HG03558 (cell line): ENCODE measurements around the gene RGS14.

Experiments used
- ATAC-seq: cut with Tn5 transposase; IDR thresholded peaks from one replicate; pipeline ENCODE4 v1.9.1; 2021; ENCODE audit warnings: moderate number of reproducible peaks; ENCODE audit not compliant: unreplicated experiment; ENCODE audit errors: extremely low read depth

The RGS14 gene, protein sequence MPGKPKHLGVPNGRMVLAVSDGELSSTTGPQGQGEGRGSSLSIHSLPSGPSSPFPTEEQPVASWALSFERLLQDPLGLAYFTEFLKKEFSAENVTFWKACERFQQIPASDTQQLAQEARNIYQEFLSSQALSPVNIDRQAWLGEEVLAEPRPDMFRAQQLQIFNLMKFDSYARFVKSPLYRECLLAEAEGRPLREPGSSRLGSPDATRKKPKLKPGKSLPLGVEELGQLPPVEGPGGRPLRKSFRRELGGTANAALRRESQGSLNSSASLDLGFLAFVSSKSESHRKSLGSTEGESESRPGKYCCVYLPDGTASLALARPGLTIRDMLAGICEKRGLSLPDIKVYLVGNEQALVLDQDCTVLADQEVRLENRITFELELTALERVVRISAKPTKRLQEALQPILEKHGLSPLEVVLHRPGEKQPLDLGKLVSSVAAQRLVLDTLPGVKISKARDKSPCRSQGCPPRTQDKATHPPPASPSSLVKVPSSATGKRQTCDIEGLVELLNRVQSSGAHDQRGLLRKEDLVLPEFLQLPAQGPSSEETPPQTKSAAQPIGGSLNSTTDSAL

DNA sequence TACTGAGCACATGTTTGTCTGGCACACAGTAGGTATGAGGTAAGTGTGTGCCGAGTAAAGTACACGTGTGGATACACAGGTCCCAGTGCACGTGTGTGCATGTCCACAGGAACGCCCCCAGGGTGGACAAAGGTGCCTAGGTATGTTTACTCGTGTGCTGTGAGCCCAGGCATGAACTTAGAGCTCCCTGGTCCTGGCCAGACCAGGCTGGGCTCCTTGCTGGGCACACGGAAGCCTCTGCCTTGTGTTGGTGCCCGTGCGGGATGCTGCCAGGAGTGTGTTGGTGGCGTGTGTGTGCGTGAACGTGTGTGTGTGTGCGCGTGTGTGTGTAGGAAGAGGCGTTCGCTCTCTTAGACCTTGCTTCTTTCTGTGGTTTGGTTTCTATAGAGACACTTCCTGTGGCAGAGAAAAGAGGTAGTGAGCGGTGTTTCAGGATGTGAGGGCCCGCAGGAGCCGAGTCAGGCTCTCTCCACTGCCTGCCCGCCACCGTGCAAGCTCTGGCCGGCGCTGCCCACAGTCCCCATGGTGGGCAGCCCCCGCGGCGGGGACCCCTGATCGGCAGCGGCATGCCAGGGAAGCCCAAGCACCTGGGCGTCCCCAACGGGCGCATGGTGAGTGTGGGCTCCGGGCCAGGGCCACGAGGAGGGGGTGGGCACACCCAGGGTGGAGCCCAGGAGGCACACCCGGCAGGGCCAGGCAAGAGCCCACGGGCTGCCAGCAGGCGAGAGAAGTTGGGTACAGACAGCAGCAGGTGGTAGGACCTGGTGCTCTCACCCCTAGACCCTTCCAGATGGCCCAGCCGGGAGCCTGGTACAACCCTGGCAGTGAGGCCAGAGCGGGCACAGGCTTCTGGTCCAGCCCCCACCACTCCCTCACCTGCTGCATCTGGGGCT is at the start of gene RGS14:
RGS14 (plus strand) TSS at position 466 of the 893 bp plus-strand sequence; CDS start at position 567, 101 bp downstream.
- peak; percentile 81 for ATAC-seq

DNA sequence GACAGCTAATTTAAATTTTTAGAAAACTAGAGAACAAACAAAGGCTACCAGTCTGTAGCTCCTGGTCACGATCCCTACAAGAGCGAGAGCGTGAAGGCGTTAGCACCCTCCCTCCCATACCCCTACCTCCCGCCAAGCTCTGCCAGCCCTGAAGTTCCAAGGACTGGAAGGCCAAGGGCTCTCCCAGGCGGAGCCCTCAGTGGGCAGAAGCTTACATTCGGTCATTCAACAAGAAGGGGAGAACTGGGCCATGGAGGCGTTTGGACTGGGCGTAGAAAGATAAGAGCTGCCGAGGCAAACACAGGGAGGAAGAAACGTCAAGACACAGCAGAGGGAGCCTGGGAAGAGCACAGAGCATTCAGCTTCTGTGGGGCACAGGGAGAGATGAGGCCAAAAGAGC is 49.0 kb upstream of the RGS14 start:
- no peak for ATAC-seq

DNA sequence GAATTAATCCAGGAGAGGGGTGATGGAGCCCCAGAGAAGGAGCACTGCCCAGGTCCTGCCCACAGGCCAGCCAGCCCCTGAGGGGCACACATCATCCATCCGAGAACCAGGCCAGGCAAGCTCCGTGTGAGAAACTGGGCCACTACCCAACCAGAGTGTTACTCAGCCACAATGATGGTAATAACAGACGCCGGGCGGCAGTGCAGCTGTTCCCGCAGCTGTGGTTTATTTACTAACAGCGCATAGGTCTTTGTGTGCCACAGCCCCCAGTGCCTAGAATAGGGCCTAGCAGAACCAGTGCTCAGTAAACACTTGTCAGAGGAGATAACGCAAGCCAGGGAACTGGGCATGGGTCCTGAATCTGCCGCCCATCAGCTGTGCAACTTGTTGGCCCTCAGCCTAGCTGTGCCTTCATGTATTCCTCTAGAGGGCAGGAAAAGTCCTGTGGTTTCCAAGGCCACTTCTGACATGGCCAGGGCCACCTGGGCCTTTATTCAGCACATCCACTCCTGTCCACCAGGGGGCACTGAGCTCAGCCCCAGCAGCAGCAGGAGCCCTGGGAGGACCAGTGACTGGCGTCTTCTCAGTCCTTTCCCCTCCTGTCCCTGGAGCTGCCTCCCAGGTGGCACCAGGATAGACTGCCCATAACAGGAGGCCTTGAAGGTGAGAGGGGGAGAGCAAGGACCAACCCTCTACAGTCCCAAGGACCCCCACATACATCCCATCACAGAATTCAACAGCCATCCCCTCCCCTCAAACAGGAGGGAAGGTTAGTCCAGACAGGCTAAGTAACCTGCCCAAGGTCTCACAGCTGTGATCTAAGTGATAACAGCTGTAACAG is 48.2 kb upstream of the RGS14 start:
- no peak for ATAC-seq

DNA sequence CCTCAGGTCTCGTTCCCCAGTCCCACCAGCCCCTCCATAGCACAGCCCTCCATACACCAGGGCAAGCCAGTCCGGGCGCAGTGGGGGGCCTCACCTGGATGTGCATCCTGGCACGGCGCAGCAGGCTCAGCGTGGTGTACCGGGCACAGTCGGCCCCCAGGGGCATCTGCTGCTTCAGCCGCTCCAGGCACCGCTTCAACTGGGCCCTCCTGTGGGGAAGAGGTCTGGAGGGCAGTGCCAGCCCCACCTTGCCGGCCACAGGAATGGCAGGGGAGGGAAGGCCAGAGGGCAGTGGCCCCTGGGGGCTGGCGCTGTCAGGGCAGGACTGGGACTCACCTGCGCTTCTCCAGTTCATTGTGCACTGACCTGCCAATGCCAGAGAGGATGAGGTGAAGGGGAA is 47.4 kb upstream of the RGS14 start:
- ATAC-seq = no peak

DNA sequence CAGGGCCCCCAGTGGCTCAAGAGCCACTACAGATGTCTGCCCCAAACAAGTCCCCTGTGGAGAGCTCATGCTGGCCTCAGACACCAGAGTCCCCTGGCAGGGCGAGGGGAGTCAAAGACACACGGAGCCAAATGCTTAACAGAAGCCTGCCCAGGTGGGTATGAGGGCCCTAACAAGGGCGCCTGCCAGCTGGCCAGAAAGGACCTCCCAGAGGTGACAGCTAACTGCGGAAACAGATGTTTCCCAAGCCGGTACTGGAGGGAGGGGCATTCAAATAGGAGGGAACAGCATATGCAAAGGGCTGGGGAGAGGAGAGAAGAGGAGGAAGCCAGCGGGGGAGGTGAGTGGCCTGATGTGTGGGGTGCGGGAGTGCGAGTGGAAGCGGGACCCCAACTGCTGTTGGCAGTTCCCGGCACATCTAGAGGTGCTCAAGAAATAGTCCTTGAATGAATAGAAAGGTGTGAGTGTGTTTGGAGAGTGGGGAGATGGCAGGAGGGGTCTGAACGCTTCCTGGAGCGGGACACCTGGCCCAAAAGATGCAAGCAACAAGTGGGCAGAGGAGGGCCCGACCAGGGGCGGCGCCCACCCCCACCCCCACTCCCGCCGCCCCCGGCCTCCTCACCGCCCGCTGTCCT is 46.9 kb upstream of the RGS14 start:
- no peak for ATAC-seq

DNA sequence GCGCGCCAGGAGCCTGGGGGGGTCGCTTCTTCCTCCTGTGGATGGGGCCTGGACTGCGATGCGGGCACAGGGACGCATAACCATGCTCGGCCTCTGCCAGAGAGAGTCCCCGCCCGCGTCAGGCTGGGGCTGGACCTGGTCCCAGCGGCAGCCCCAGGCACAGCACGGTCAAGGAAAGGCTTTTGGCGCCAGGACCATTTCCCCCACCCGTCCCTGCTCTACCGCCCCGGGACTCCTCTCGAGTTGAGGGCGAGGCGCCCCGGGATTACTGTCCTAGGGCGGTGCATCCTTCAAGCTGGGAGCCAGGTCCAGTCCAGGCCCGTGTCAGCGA is 46.4 kb upstream of the RGS14 start:
- ATAC-seq = no peak

DNA sequence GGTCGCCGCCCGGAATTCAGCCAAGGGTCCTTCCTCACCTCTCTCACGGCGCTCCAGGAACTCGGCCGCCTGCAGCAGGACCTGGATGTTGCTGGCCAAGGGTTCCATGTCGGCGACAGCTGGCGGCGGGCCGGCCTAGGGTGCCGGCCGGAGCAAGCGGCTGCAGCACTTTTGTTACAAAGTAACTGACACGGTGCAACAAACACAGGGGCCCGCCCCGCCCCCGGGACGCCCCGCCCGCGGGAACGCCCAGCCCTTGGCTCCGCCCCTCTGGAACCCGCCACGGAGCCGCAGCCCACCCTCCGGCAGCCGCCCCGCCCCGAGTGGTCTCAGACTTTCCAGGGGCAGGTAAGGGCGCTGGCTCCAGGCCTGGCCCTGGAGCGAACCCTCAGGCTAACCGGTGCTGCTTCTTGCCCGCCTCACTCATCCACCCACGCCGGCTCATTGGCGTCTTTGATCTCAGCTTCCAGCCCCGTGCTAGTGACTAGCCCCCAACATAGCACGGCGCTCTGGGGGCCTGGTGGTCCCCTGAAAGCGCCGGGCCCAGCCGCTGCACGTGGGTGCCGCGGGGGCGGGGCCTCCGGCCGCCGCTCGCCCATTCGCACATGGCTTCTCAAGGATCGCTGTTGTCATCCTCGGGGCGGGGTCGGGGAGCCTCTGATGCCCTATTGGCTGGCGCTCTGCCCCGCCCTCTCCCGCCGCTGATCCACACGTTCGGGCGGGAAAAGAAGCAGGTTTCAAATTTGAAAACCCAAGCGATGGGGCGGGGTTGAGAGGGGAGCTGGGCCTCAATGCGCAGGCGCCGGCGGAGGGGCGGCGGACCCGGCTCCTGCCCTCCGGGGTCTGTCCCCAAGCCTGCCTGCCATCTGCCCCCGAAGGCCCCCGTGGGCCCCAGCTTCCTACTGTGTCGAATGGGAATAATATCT is 45.7 kb upstream of the RGS14 start, which contains the start of gene MXD3:
MXD3 (minus strand) TSS at position 176 of the 926 bp plus-strand sequence; CDS start at position 108, 68 bp downstream.
- ATAC-seq = peak; percentile 39

DNA sequence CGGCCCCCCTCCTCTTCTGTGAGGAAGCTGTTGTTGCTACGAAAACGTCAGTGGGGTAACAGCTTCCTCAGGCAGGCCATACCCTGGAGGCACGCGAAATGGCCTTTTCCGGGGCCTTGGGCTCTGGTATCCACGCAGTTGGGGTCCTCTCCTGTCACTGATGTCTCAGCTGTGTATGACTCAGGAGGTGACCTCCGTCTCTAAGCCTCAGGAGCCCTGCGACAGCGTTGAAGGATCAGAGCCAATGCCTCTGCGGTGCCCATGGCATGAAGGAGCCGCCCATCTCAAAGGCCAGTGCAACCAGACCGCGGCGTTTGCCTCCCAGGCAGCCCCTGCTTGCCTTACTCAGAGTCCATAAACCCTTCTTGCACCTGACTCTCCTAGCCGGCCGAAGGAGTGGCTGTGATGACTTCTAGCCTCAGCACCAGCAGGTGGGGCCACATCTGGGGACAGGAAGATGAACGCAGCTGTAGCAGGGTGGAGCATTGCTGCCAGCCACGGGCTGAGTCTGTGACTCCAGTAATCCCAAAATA is 45.0 kb upstream of the RGS14 start:
- ATAC-seq = no peak

DNA sequence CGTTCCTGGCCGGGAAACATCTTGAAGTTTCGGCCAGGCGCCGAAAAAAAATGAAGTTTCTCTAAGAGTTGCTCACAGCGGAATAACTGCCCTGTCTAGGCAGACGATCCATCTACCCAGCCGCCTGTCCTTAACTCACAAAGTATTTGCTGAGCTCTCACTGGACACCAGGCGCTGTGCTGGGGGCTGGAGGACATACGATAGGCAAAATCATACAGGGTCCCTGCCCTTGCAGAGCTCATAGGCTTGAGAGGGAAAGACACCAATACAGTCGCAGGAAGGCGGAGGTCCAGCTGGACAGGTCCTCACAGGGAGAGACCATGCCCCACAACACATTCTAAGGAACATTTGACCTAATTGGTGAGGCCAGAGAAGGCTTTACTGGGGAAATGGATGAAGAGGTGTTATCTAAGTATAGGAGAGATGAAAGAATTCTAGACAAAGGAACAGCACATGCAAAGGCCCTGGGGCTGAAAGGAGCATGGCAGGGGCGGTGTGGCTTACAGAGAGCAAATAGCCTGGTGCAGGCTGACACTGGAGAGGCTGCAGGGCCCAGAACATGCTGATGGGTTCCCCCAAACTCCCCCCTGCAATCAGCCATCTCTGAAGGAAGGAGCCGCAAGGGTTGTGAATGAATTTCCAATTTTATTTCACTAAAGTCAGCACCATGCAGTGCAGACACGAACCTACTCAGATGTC is 44.0 kb upstream of the RGS14 start:
- ATAC-seq = no peak

DNA sequence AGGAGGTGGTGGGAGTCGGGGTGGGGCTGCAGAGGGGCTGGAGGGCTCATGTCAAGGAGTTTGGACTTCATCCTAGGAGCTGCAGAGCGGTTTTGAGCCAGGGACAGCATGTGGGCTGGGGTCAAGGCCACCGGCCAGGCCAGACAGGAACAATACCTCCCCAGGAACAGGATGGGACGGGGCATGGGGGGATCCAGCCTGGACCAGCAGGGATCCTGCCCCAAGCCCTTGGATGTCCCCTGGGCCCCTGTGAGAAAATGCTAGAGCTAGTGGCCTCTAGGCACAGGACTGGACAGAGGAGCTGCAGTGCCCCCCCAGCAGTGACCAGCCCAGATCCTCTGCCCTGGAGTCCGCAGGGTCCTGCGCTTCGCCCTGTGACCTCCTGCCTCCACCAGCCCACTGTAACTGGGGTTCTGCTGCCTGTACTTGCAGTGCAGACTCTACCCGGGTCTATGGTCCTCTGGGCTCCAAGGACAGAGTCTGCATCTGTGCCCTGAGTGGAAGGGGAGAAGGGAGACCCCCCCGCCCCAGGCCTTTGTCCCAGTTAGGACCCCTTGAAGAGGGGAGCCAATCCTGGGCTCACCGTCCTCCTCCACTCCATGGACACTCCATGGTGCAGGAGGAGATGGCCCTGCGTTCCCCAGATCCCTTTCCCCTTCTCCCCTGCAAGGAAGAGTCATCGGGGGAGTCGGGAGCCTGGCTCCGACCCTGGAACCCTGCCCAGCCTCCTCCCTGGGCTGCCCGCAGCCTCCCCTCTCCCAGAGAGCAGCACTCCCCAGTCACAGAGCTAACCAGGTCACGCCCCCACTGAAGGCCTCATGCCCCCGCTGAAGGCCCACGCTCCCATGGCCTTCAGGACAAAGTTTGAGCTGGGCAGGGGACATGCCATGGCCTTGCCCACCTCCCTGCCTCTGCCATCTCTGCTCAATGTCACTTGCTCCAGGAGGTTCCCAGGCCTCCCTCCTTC is 43.1 kb upstream of the RGS14 start:
- ATAC-seq = no peak

DNA sequence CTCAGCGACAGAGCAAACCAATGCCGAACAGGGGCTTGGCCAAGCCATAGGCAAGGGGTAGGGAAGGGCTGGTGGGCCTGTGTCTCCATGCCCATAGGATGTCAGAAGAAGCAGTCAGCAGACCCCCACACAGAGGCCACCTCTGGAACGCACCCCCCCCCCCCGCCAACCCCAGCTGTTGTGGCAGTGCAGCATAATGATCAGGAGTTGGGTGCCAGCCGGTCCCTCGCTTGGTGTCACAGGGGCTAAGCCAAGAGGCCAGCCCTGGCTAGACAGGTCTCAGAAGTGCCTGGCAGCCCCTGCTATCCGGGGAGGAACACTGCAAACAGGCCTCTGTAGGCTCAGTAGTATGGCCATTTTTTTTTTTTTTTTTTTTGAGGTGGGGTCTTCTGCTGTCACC is 42.3 kb upstream of the RGS14 start:
- no peak for ATAC-seq

DNA sequence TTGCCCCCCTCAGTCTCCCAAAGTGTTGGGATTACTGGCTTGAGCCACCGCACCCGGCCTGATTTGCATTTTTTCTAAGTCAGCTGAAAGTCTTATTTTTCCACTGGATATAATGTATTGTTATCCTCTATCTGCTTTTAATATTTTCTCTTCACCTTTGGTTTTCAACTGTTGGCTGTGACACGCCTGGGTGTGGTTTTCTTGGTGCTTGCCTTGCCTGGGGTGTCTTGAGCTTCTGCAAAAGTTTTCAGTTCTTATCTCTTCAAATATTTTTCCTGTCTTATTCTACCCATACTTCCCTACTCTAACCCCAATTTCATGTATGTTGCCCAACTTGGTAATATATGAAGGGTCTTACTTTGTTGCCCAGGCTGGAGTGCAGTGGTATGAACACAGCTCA is 41.7 kb upstream of the RGS14 start:
- ATAC-seq = no peak

DNA sequence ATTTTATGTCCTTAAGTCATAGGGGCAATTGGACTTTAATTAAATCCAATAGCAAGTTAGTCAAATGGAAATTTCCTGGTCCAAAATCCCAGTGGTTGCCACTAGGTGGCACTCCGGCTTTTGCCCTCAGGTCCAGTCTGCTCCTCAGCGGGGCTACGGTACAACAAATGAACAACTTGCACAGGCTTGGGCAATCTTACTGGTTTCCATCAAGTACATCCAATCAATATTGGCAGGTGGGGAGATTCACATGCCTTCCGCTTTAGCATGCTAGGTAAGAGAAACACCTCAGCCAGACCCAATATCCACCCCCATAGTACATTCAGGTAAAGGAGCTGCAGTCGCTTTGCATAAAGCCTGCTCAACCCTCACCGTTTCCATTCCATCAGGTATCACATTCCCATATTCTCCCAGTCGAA is 39.8 kb upstream of the RGS14 start:
- no peak for ATAC-seq

DNA sequence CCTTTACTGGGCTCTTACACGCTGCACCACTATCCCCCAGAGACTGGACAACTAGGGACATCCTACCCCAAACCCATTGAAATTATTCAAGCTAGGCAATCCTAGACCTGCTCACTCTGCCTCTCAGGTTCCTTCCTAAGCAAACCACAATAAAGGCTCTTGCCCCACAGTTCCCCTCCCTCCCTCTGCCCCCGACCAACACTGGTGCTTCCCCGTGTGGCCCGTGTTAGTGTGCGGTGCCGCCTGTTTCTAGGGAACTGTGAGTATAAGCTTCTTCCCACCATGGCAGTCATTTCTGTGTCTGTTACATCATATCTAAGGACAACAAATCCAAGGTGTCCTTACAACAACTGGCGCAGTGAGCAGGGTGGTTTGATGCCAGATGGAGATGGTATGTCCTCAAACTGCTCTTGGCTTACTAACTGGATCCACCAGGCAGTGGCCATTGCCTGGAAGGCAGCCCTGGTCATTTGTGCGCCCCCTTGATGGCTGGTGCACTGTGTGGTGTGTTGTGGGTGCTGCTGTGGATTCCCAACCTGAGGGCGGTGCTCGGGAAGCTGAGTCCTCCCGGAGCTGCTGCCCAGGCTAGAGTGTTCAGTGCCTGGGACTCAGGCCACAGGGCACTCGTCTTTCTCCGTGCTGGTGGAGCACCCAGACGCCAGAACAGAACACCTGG is 37.7 kb upstream of the RGS14 start:
- ATAC-seq = no peak

DNA sequence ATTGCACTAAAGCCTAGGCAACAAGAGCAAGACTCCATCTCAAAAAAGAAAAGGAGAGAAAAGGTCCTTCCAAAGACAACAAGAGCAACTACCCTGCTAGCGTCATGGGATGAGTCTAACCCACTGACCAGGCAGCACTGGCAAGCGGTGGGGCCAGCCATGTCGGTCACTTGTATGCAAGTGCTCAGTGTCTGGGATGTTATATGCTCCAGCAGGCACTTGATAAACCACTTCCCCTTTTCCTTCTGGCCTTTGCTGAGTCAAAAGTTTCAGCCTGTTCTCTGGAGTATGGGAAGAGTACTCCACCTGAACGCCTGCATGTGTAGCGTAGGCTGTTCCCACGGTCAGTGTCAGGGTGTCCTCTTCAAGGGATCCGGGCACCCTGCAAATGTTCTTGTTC is 36.8 kb upstream of the RGS14 start:
- ATAC-seq = no peak

DNA sequence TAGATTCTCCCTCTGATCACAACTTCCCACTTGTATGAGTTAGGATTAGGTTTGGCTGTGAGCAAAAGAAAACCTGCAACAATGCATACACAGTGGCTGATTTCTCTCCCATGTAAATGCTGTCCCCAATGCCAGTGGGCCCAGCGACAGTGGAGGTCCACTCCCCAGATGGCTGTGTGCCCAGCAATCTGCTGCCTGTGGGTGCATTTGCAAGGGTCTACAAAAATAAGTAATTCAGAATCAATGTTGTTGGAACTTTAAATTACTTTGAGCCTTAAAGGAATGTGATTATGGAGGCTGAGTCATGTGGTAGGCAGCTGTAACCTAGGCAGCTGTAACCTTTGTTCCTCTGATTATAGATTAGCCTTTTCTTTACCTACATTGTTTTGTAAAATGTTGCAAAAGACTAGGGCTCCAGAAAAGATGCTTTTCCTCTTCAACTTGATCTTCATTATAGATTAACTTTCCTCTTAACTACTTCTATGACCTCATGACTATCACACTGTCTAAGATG is 31.8 kb upstream of the RGS14 start:
- ATAC-seq = no peak
